ENCODE results near the gene ARIH1.

- no peak for TF ChIP-seq CTCF (IDR thresholded peaks at IDR 0.05 in 8 of 11, conservative IDR thresholded peaks at IDR 0.05 in 3 of 11)
- no peak for TF ChIP-seq POLR2A (IDR thresholded peaks at IDR 0.05)
Observed at GRCh38 chr15:72516777-72517176, 42.6 kb downstream of the ARIH1 start.

All from spleen (tissue), 7 donors.